GM21723 (cell line): ENCODE data around the gene CBX2.
"Not testable (repeated sequence)": the region's sequence is repeated elsewhere in the genome, so short reads cannot be mapped to it uniquely, and the experiment has no call there.

Experiments used
- ATAC-seq: cut with Tn5 transposase; IDR thresholded peaks from one replicate; pipeline ENCODE4 v1.9.1; 2021; ENCODE audit warnings: mild to moderate bottlenecking, moderate library complexity; ENCODE audit not compliant: unreplicated experiment

CBX2 gene

GRCh38 chr17:79769570-79770506 lies 8.1 kb upstream of the CBX2 start:
- no peak for ATAC-seq

DNA sequence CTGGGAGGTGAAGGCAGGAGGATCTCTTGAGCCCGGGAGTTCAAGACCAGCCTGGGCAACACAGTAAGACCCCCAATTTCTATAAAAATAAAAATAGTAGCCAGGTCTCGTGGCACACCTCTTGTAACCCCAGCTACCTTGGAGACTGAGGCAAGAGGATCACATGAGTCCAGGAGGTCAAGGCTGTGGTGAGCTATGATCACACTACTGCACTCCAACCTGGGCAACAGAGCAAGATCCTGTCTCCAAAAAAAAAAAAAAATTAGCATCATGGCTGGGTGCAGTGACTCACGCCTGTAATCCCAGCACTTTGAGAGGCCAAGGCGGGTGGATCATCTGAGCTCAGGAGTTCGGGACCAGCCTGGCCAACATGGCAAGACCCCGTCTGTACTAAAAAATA lies 6.7 kb upstream of the CBX2 start:
- ATAC-seq, result no peak

DNA sequence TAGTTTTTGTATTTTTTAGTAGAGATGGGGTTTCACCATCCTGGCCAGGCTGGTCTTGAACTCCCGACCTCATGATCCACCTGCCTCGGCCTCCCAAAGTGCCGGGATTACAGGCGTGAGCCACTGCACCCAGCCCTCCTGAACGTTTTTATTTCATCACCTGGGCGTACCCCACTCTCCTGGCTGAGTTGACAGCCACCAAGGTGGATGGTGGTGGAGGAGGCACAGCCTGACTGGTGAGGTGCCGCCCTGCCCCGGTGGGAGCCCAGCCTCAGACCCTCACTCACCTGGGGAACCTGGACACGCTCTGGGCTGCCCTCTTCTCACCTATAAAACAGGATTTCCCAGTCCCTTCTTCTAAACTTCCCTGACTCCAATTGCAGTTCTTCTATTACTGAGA lies 5.2 kb upstream of the CBX2 start:
- not testable (repeated sequence) for ATAC-seq

- ATAC-seq, result no peak
These were observed 3.4 kb upstream of the CBX2 start for GRCh38 chr17:79774561-79774975.

- ATAC-seq, result no peak
These were observed 2.3 kb upstream of the CBX2 start for GRCh38 chr17:79775632-79776031.

DNA sequence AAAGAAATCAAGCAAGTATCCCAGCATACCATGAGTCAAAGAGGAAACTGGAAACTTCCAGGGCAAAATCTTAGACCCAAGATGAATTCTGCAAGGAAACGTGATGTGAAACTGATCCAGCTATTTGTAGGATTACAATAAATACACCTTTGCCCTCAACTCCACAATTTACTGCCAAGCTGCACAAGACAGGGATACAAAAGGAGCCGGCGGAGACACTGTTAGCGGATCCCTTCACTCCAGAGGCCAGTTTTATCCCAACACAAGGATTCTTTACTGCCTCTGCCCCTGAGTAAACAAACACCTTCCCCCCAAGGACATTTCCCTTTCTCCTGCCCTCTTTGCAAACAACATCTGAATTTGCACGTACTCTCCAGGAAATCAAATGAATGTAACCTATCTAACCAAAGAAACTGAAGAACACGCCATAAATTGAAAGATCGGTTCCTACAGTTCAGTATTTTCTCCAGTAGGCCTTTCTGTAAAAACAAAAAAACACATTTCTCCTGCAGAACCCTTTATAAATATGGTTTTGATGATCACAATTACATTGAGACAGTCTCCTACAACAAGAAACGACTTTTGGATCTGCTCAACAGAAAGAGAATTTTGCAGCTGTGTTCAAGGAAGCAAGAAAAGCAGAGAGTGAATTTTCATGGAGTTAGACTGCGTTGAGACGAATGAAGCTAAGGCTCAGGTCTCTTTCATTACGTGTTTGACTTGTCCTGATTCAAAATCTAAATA lies 1.4 kb upstream of the CBX2 start:
- no peak for ATAC-seq

DNA sequence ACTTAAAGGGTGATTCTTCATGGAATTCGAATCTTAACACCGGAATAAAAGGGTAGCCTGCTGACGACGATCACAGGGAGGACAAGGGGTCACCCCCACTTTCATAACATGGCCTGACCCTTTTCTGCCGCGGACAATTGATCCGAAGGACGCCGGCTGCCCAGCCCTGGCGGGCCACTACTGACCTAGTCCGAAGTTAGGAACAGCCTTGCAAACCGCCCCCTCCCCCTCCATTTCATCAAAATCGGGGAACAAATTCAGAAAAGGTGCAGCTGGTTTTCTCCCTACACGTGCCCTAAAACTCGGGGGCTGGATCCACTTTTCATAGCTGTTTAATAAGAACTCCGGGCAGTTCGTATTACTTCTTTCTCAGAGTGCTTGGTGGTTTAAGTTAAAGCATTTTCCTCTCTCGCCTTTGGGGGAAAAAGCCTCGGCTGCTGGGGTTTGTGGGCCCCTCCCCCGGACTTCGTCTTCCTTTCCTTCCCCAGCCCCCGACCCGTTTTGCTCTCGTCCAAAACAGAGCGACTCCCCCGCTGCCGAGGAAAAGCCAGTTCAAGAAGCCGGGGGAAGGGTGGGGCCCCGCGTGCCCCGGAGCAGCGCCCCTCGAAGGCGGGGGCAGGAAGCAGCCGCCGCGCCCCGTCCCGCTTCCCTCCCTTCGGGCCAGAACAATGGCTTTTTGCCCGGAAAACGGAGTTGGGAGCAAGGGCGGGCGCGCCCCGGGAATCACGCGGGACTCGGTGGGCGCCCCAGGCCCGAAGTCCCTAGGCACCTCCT lies 641 bp upstream of the CBX2 start:
- peak; percentile 25 for ATAC-seq

GRCh38 chr17:79778504-79779083 lies 646 bp downstream of the CBX2 start:
- ATAC-seq, result no peak

DNA sequence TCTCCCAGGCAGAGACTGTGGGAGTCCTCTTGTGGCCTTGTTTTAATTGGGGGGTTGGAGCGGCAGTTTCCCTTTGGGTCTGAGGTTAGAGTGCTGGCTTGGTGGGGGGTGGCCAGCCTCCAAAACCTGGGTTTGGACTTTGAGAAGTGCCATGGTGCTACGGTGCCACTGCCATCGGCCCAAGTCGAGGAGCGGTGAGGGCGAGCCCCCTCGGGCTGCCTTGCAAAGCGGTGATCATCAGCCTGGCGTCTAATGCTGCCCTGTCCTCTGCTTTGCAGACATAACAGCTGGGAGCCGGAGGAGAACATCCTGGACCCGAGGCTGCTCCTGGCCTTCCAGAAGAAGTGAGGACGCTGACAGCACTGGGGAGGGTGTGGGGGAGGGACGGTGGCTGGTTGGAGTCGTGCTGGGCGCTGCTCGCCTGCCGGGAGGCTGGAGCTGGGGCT lies 1.2 kb downstream of the CBX2 start:
- ATAC-seq, result no peak

- no peak for ATAC-seq
These were observed 1.9 kb downstream of the CBX2 start for GRCh38 chr17:79779661-79780365.

DNA sequence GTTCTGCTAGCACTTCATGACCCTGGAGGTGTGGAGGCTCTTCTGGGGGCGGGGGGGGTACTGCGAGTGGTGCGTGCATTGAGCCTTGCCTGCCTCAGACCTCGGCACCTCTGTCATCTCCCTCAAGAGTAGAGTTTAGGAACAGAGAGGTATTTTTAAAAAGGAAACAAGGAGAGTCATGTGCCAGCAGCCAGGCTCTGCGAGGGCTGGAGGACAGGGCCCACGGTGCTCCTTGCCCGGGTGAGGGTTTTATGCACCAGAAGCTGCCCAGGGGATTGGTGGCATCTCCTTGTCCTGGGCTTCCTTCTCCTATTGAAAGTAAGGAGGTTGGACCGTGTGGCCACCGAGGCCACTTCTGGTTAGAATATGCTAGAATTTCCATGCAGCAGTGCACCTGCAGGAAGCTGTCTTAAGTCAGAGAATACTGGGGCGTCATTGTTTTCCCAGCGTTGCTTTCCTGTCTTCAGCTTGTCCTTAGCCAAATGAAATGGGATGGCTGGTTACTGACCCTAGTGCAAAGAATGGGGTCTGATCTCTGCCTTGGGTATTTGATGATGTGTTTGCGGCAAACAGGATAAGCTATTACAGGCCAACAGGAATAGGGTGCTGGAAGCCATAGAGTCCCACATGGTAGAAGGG lies 3.2 kb downstream of the CBX2 start:
- ATAC-seq, result no peak

GRCh38 chr17:79781736-79782575 lies 4.0 kb downstream of the CBX2 start:
- no peak for ATAC-seq

- ATAC-seq, result no peak
These were observed 5.9 kb downstream of the CBX2 start for GRCh38 chr17:79783891-79784290.

DNA sequence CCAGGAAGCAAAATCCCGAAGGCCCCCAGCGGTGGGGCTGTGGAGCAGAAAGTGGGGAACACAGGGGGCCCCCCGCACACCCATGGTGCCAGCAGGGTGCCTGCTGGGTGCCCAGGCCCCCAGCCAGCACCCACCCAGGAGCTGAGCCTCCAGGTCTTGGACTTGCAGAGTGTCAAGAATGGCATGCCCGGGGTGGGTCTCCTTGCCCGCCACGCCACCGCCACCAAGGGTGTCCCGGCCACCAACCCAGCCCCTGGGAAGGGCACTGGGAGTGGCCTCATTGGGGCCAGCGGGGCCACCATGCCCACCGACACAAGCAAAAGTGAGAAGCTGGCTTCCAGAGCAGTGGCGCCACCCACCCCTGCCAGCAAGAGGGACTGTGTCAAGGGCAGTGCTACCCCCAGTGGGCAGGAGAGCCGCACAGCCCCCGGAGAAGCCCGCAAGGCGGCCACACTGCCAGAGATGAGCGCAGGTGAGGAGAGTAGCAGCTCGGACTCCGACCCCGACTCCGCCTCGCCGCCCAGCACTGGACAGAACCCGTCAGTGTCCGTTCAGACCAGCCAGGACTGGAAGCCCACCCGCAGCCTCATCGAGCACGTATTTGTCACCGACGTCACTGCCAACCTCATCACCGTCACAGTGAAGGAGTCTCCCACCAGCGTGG lies 6.5 kb downstream of the CBX2 start:
- ATAC-seq, result no peak

- no peak for ATAC-seq
These were observed 7.3 kb downstream of the CBX2 start for GRCh38 chr17:79785017-79785899.

DNA sequence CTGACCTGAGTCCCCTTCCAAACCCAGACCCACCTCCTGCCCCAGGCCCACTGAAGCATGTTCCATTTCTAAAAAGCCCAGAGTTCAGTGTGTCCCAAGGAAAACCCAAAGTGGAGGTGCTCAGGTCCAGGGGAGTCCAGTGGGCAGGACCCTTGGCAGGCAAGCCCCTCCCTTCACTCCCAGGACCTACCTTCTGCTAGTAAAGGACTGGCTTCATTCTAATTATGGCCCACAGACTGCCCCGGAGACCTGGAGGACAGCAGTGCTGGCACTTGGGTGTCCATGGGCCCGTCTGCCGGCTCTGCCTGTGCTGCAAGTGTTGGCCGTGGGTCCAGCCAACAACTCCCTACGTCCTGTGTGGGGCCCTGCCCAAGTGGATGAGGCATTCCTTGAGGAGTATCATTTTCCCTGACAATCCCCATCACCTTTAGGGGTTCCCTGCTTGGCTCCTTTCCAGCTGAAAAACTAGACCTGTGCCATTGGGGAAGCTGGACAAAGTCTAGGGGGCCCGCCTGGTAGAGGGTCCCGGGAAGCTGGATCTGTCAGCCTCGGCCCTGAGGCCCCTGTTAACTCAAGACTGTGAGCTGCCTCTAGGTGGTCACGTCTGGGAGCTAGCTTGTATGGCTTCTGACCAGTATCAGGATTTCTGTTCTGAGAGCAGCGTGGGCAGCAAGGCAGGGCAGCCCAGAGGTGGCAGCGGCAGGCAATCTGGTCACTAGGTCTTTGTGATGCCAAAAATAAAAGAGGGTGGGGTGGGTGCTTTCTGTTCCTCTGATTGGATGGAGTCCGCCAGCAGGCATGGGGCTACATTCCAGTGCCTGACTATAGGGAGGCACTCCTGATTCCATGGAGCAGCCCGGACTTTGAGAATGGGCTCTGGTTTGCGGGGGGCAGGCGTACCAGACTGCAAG lies 8.2 kb downstream of the CBX2 start:
- ATAC-seq, result no peak
